ENCODE measurements around the gene SRP9.
"Not testable (repeated sequence)": the region's sequence is repeated elsewhere in the genome, so short reads cannot be mapped to it uniquely, and the experiment has no call there.

The SRP9 gene

GRCh38 chr1:225755671-225756319, 21.8 kb upstream of the SRP9 start:
- DNase-seq (ENCODE audit: low read depth, low spot score), result no peak

GRCh38 chr1:225757927-225758656, 19.5 kb upstream of the SRP9 start:
- no peak for DNase-seq (ENCODE audit: low read depth, low spot score)

- not testable (repeated sequence) for DNase-seq (ENCODE audit: low read depth, low spot score)
Observed at GRCh38 chr1:225759972-225760371, 17.7 kb upstream of the SRP9 start.

- DNase-seq (ENCODE audit: low read depth, low spot score), result no peak
Observed at GRCh38 chr1:225760531-225760930, 17.1 kb upstream of the SRP9 start.

GRCh38 chr1:225761395-225761794, 16.2 kb upstream of the SRP9 start:
- DNase-seq (ENCODE audit: low read depth, low spot score), result not testable (repeated sequence)

- peak; percentile 60 for DNase-seq (ENCODE audit: low read depth, low spot score)
Observed at GRCh38 chr1:225762002-225762441, 15.6 kb upstream of the SRP9 start.

- DNase-seq (ENCODE audit: low read depth, low spot score), result peak; percentile 77
Observed at GRCh38 chr1:225762444-225762843, 15.2 kb upstream of the SRP9 start.

- DNase-seq (ENCODE audit: low read depth, low spot score), result peak; percentile 89
Observed at GRCh38 chr1:225763716-225764548, 13.7 kb upstream of the SRP9 start.

GRCh38 chr1:225765982-225766674, 11.5 kb upstream of the SRP9 start:
- DNase-seq (ENCODE audit: low read depth, low spot score), result no peak

GRCh38 chr1:225766967-225767633, 10.5 kb upstream of the SRP9 start:
- peak; percentile 86 for DNase-seq (ENCODE audit: low read depth, low spot score)

GRCh38 chr1:225767634-225768540, 9.7 kb upstream of the SRP9 start:
- DNase-seq (ENCODE audit: low read depth, low spot score), result peak; percentile 71

- no peak for DNase-seq (ENCODE audit: low read depth, low spot score)
Observed at GRCh38 chr1:225768662-225769426, 8.8 kb upstream of the SRP9 start.

- DNase-seq (ENCODE audit: low read depth, low spot score), result no peak
Observed at GRCh38 chr1:225769687-225770086, 7.9 kb upstream of the SRP9 start.

- DNase-seq (ENCODE audit: low read depth, low spot score), result no peak
Observed at GRCh38 chr1:225770561-225771248, 6.9 kb upstream of the SRP9 start.

- no peak for DNase-seq (ENCODE audit: low read depth, low spot score)
Observed at GRCh38 chr1:225771661-225772322, 5.8 kb upstream of the SRP9 start.

- peak; percentile 95 for DNase-seq (ENCODE audit: low read depth, low spot score)
Observed at GRCh38 chr1:225772323-225772768, 5.3 kb upstream of the SRP9 start.

- peak; percentile 24 for DNase-seq (ENCODE audit: low read depth, low spot score)
Observed at GRCh38 chr1:225772848-225773247, 4.8 kb upstream of the SRP9 start.
